HL-60 (cell line): ENCODE results near the gene PAAF1.

ENCODE experiments used
- DNase-seq, 2 experiments: peaks; one replicate each; pipeline ENCODE4 v3.0.0-alpha.2; 2010 to 2020; ENCODE audit warnings: low read depth in 1 of 2, low spot score in 1 of 2
- H3K27ac ChIP-seq: fragments of 250-450 bp; sonication (Bioruptor Pico); replicated peaks from 2 replicates; pipeline ENCODE4 v1.5.1; 2020; ENCODE audit warnings: mild to moderate bottlenecking, moderate library complexity
- H3K27me3 ChIP-seq: fragments of 250-450 bp; sonication (Bioruptor Pico); 2 replicates; pipeline ENCODE4 v1.5.1; 2021; ENCODE audit warnings: mild to moderate bottlenecking, moderate library complexity; ENCODE audit not compliant: insufficient read depth, poor library complexity, severe bottlenecking
- H3K4me3 ChIP-seq: replicated peaks from 2 replicates; pipeline ENCODE4 v1.5.1; 2011; ENCODE audit warnings: mild to moderate bottlenecking, control low read depth, low read length; ENCODE audit not compliant: insufficient read depth
- GABPA ChIP-seq: IDR thresholded peaks from 2 replicates; pipeline ENCODE4 v1.6.1; 2012; ENCODE audit warnings: low read depth
- SPI1 ChIP-seq: IDR thresholded peaks from 2 replicates; pipeline ENCODE4 v1.6.1; 2012; ENCODE audit warnings: low read depth, mild to moderate bottlenecking, borderline replicate concordance

The PAAF1 gene

GRCh38 chr11:73980001-73980961, 103.5 kb downstream of the PAAF1 start:
- H3K4me3 ChIP-seq: peak overlapping the region; percentile 59
- H3K27me3 ChIP-seq: no peaks in the 10 kb centered on the region
- peak; percentile 59 to 89 for DNase-seq
- TF ChIP-seq GABPA: no peak
- peak; percentile 81; the same call in 1 of the 2 replicates for TF ChIP-seq SPI1
- peak overlapping the region; percentile 98 for H3K27ac ChIP-seq
